HCEC 1CT (cell line): Measurements from ENCODE around the gene EP300.
"Not testable (repeated sequence)": the region's sequence is repeated elsewhere in the genome, so short reads cannot be mapped to it uniquely, and the experiment has no call there.

ENCODE experiments used
- DNase-seq: peaks from one replicate; pipeline ENCODE4 v3.0.0-alpha.2; 2017

EP300 gene

DNA sequence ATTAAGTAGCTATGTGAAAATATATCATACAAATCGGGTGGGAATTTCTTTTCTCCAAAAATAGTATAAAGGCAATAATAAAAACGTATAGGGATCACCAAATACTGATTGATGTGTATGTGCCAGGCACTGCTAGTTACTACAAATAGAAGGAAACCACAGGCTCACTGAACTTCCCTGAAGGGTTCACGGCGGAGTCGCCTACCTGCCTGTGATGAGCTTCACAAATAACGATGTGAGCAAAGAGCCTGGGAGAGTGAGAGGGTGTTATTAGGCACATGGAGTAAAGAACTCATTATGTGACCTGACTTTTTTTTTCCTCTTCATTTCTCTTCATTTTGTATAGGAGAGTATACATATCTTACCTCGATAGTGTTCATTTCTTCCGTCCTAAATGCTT is 76.8 kb downstream of the EP300 start:
- DNase-seq, result no peak

DNA sequence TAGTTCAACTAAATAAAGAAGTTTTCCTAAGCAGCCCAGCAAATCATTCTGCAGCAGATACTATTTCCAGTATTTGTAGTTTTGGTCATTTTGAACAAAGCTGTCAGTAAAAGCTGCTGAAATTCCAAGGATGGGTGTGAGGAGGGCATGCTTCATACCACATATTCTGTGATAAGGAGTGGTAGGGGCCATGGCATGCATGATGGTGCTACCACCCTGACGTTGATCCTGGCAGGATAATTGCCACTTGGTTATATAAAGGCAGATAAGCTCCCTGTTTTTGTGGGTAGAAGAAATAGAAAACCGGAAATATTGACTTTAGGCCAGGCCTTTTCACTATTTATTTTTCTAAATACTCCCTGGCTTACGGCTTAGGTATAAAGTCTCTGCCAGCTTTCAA is 79.6 kb downstream of the EP300 start:
- DNase-seq, result no peak

GRCh38 chr22:41175546-41175945 is 83.2 kb downstream of the EP300 start:
- DNase-seq, result no peak

GRCh38 chr22:41177040-41177621 is 84.7 kb downstream of the EP300 start:
- DNase-seq, result no peak

- no peak for DNase-seq
These were observed 85.4 kb downstream of the EP300 start for GRCh38 chr22:41177622-41178424.

GRCh38 chr22:41178425-41178975 is 86.1 kb downstream of the EP300 start:
- DNase-seq, result no peak

DNA sequence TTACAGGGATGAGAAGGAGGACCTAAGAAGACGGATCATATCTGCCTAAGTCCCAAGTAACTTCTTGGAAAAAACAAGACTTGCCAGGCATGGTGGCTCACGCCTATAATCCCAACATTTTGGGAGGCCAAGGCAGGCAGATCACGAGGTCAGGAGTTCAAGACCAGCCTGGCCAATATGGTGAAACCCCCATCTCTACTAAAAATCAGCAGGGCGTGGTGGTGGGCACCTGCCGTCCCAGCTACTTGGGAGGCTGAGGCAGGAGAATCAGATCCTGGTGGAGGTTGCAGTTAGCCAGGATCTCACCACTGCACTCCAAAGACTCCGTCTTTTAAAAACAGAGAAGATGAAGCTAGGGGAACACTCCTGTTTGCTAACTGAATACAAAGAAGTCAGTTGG is 88.0 kb downstream of the EP300 start:
- not testable (repeated sequence) for DNase-seq

DNA sequence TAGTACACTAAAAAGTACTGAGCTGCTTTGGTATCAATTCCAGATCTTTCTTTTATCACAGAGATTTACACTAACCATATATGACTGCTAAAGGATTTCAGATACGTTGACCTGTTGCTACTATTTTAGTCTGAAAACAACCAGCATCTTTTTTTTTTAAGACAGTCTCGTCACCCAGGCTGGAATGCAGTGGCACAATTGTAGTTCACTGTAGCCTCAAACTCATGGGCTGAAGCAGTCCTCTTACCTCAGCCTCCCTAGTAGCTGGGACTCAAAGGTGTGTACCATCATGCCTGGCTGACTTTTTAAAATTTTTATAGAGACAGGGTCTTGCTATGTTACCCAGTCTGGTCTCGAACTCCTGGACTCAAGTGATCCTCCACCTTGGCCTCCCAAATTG is 88.5 kb downstream of the EP300 start:
- DNase-seq, result no peak

DNA sequence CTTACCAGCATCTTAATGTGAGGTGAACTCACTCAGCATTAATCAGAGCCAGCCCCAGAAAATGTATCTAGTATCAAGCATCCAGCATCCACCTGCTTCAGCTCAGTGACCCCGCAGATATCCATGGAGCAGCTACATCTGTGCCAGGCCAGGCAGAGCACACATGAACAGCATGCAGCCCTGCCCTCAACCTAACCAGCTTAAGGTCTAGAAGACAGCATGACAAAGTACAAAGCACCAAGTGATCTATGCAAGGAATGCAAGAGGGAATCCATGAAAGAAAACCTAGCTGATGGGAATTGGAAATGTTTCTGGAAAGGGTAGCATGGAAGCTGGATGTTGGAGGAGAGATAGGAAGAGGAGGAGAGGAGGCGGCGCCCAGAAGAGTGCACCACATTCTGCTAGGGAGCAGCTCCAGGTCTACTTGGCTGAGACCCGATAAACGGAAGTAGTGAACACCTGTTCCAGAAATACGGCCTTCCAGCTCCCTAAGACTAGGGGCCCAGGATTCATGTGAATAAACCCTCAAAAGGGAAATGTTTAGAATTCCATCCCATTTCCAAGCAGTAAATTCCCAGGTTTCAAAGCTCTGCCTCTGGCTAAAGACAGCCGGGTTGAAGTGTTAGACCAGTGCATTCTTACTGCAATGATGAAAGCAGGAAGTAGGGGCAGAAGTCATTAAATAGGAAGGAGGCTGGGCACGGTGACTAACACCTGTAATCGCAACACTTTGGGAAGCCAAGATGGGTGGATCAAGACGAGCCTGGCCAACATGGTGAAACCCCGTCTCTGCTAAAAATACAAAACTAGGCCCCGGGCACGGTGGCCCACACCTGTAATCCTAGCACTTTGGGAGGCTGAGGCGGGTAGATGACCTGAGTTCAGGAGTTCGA is 89.2 kb downstream of the EP300 start:
- peak; percentile 19 for DNase-seq

GRCh38 chr22:41184679-41185078 is 92.3 kb downstream of the EP300 start:
- no peak for DNase-seq

GRCh38 chr22:41191467-41191866 is 99.1 kb downstream of the EP300 start:
- no peak for DNase-seq

GRCh38 chr22:41193829-41194228 is 101.4 kb downstream of the EP300 start:
- no peak for DNase-seq

GRCh38 chr22:41197038-41197972 is 104.9 kb downstream of the EP300 start:
- DNase-seq, result peak; percentile 55

GRCh38 chr22:41198027-41198580 is 105.7 kb downstream of the EP300 start:
- peak; percentile 21 for DNase-seq

DNA sequence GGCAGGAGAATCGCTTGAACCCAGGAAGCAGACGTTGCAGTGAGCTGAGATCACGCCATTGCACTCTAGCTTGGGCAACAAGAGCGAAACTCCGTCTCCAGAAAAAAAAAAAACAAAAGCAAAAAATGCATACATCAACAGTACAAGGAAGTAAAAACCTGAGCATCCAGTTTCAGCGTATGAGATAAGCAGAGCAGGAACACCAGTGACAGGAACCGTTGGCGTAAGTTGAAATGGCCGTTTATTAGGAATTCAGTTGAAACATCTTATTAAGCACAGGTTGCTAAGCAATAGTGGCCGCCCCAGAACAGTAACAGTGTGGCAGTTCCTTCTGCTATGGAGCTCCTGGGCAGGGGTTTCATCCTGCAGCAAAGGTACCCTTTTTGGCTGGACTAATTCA is 108.7 kb downstream of the EP300 start:
- no peak for DNase-seq

DNA sequence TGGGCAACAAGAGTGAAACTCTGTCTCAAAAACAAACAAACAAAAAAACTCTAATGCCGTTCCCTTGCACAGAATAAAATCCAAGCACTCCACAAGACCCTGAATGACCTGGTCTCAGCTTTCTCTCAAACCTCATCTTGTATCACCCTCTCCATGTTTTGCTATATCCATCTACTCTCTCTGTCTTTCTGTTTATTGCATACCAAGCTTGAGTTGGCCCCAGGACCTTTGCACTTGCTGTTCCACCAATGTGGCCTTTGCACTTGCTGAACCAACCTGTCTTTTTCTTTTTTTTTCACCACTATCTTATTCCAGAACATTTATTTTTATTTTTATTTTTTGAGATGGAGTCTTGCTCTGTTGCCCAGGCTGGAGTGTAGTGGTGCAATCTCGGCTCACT is 110.7 kb downstream of the EP300 start:
- DNase-seq, result no peak

DNA sequence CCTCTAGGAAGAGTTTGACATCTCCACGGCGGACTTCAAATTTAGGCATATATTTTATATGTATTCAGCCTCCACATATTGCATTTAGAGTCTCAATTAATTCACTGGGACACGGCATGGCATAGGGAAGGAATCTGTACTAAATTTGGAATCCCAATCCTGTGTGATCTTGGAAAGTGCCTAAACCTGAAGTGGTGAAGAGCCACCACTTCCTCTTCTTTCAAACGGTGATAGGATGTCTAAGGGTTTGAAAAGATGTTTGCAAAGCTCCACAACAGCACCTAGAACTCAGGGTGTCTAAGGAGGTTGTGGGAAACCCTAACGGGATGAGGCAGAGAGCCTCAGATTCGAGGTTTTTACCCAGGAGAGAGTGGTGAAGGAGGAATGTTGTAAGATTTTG is 111.7 kb downstream of the EP300 start:
- DNase-seq, result no peak

GRCh38 chr22:41204992-41205900 is 112.9 kb downstream of the EP300 start, which contains the start of gene L3MBTL2:
TSS of gene L3MBTL2 (plus strand) at chr22:41205312. CDS start at chr22:41205363, 51 bp downstream.
- DNase-seq, result peak; percentile 91

DNA sequence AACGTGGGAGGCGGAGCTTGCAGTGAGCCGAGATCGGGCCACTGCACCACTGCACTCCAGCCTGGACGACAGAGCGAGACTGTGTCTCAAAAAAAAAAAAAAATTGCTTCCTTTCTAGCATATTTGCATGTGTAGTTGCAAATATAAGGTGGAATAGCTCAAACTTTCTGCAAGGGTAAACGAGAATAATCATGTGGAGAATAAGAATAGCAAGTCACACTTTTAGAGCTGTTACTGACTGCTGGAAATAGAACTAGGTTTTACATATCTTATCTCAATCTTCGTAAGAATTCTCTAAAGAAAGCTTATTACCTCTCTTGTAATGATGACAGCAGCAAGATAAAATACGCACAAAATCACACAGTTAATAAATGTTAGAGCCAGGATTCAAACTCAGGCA is 114.3 kb downstream of the EP300 start:
- no peak for DNase-seq

DNA sequence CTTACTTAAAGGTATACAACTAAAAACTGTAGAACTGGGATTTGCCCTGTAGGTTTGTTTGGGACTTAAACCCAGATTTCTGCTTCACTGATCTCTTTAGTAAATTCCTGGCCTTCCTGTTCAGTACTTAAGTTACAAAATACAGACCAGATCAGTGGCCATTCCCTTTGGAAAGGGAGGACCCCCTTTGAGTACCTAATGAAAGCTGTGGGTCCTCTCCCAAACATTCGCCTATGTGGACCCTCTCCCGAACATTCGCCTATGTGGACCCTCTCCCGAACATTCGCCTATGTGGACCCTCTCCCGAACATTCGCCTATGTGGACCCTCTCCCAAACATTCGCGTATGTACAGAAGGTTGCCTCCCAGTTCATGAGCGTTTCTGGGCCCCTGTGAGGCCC is 123.0 kb downstream of the EP300 start:
- no peak for DNase-seq

DNA sequence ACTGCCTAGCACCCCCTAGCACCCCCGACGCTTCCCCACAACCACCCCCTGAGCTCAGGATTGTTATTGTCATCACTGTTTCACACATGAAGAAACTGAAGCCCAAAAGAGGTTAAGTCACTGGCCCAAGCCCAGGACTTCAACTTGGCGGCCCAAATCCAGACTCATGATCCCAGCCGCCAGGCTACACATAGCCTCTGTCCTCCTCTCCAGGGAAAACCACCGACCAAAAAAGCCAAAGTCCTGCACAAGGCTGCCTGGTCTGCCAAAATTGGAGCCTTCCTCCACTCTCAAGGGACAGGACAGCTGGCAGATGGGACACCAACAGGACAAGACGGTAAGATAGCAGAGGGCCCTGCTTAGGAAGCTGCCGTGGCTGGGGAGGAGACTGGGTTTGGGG is 123.5 kb downstream of the EP300 start:
- DNase-seq, result no peak
